Ishikawa (cell line): ENCODE data around the gene HRH1.
"Not testable (repeated sequence)": the region's sequence is repeated elsewhere in the genome, so short reads cannot be mapped to it uniquely, and the experiment has no call there.

Experiments used
- CREB1 ChIP-seq: IDR thresholded peaks from 2 replicates; pipeline ENCODE4 v1.6.1; 2012; ENCODE audit warnings: low read depth
- EP300 ChIP-seq: IDR thresholded peaks from 2 replicates; pipeline ENCODE4 v1.6.1; 2012; ENCODE audit warnings: borderline replicate concordance
- MAX ChIP-seq: IDR thresholded peaks from 2 replicates; pipeline ENCODE4 v1.6.1; 2012
- NFIC ChIP-seq: IDR thresholded peaks from 2 replicates; pipeline ENCODE4 v1.6.1; 2012
- RAD21 ChIP-seq: IDR thresholded peaks from 2 replicates; pipeline ENCODE4 v1.6.1; 2012; ENCODE audit warnings: low read depth
- REST ChIP-seq: IDR thresholded peaks from 2 replicates; pipeline ENCODE4 v1.6.1; 2012; ENCODE audit warnings: low read depth, mild to moderate bottlenecking
- TAF1 ChIP-seq: IDR thresholded peaks from 2 replicates; pipeline ENCODE4 v1.6.1; 2012; ENCODE audit warnings: low read depth, mild to moderate bottlenecking
- TCF12 ChIP-seq: IDR thresholded peaks from 2 replicates; pipeline ENCODE4 v1.6.1; 2012; ENCODE audit warnings: low read depth
- YY1 ChIP-seq: IDR thresholded peaks from 2 replicates; pipeline ENCODE4 v1.6.1; 2012; ENCODE audit warnings: low read depth

GRCh38 chr3:11205881-11206280 lies 51.6 kb downstream of the HRH1 start:
- not testable (repeated sequence) for TF ChIP-seq TAF1, CREB1, REST, TCF12, NFIC, EP300, YY1, MAX
- TF ChIP-seq RAD21 = peak; percentile 65
